ENCODE measurements around the gene CEP164. TPM values are rescaled to one million over a fixed set of nuclear protein-coding genes. Genes with fewer than 3 reads are reported as not detected.

CEP164 gene
- total RNA-seq, 1 experiment from 2014 or later: 33.9 TPM

GRCh38 chr11:117334896-117335295 is 7.2 kb downstream of the CEP164 start:
- Histone ChIP-seq H3K4me1 (replicated peaks; ENCODE audit: insufficient read depth) (no peaks in the 10 kb centered on the region), H3K79me2 (ENCODE audit: low read depth) (no peaks in the 10 kb centered on the region), H3K36me3 (ENCODE audit: low read depth) (no peaks in the 10 kb centered on the region), H3K4me3 (no peak overlapping the region), H3F3A (ENCODE audit: insufficient read depth, low read depth) (no peaks in the 10 kb centered on the region), H3K27ac (no peak overlapping the region), H3K27me3 (ENCODE audit: insufficient read depth, low read depth) (no peaks in the 10 kb centered on the region), H3K4me2 (no peak overlapping the region), H4K20me1 (ENCODE audit: insufficient read depth) (no peaks in the 10 kb centered on the region), H2AFZ (no peak overlapping the region), H3K9me2 (ENCODE audit: insufficient read depth) (no peaks in the 10 kb centered on the region), H3K9me3 (ENCODE audit: insufficient read depth, low read depth) (no peaks in the 10 kb centered on the region)
- no peak for TF ChIP-seq EZH2 (IDR thresholded peaks at IDR 0.05; ENCODE audit: low read depth)
- TF ChIP-seq, protein P1, sequence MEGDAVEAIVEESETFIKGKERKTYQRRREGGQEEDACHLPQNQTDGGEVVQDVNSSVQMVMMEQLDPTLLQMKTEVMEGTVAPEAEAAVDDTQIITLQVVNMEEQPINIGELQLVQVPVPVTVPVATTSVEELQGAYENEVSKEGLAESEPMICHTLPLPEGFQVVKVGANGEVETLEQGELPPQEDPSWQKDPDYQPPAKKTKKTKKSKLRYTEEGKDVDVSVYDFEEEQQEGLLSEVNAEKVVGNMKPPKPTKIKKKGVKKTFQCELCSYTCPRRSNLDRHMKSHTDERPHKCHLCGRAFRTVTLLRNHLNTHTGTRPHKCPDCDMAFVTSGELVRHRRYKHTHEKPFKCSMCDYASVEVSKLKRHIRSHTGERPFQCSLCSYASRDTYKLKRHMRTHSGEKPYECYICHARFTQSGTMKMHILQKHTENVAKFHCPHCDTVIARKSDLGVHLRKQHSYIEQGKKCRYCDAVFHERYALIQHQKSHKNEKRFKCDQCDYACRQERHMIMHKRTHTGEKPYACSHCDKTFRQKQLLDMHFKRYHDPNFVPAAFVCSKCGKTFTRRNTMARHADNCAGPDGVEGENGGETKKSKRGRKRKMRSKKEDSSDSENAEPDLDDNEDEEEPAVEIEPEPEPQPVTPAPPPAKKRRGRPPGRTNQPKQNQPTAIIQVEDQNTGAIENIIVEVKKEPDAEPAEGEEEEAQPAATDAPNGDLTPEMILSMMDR (conservative IDR thresholded peaks at IDR 0.05): no peak
- BruUV-seq (replicated peaks): no TSS peak
- intact Hi-C loops (cut with micrococcal nuclease; ENCODE audit: unreplicated experiment): no loop called here
- ChIA-PET CTCF (no interaction called here), POLR2A (ENCODE audit: unreplicated experiment) (no interaction called here)
- no peak for DNase-seq

GRCh38 chr11:117335399-117335798 is 7.7 kb downstream of the CEP164 start:
- Histone ChIP-seq H3K4me2 (no peak overlapping the region), H4K20me1 (ENCODE audit: insufficient read depth) (no peaks in the 10 kb centered on the region), H3F3A (ENCODE audit: insufficient read depth, low read depth) (no peaks in the 10 kb centered on the region), H3K9me3 (ENCODE audit: insufficient read depth, low read depth) (no peaks in the 10 kb centered on the region), H3K79me2 (ENCODE audit: low read depth) (no peaks in the 10 kb centered on the region), H3K4me1 (replicated peaks; ENCODE audit: insufficient read depth) (no peaks in the 10 kb centered on the region), H3K27ac (no peak overlapping the region), H3K4me3 (no peak overlapping the region), H3K36me3 (ENCODE audit: low read depth) (no peaks in the 10 kb centered on the region), H3K27me3 (ENCODE audit: insufficient read depth, low read depth) (no peaks in the 10 kb centered on the region), H3K9me2 (ENCODE audit: insufficient read depth) (no peaks in the 10 kb centered on the region), H2AFZ (no peak overlapping the region)
- no TSS peak for BruUV-seq (replicated peaks)
- TF ChIP-seq, protein P1 (conservative IDR thresholded peaks at IDR 0.05): no peak
- no peak for TF ChIP-seq EZH2 (IDR thresholded peaks at IDR 0.05; ENCODE audit: low read depth)
- POLR2A ChIA-PET (ENCODE audit: unreplicated experiment): no interaction called here
- intact Hi-C loops (cut with micrococcal nuclease; ENCODE audit: unreplicated experiment): no loop called here
- CTCF ChIA-PET: interaction anchor here (0.7 kb wide), 1 partner anchor 18 kb away, joined by 4 read pairs; no protein-coding TSS in a partner anchor
- no peak for DNase-seq

GRCh38 chr11:117337076-117337475 is 9.4 kb downstream of the CEP164 start:
- intact Hi-C loops (cut with micrococcal nuclease; ENCODE audit: unreplicated experiment): no loop called here
- DNase-seq: no peak
- H3K27me3 ChIP-seq (ENCODE audit: insufficient read depth, low read depth): no peaks in the 10 kb centered on the region
- no peak overlapping the region for H3K27ac ChIP-seq
- no peaks in the 10 kb centered on the region for H3K9me2 ChIP-seq (ENCODE audit: insufficient read depth)
- no peak overlapping the region for H3K4me3 ChIP-seq
- ChIA-PET POLR2A (ENCODE audit: unreplicated experiment) (no interaction called here), CTCF (no interaction called here)
- no peak for TF ChIP-seq EZH2 (IDR thresholded peaks at IDR 0.05; ENCODE audit: low read depth)
- H3K79me2 ChIP-seq (ENCODE audit: low read depth): no peaks in the 10 kb centered on the region
- H3K4me2 ChIP-seq: no peak overlapping the region
- BruUV-seq (replicated peaks): no TSS peak
- H3K36me3 ChIP-seq (ENCODE audit: low read depth): no peaks in the 10 kb centered on the region
- H3K9me3 ChIP-seq (ENCODE audit: insufficient read depth, low read depth): no peaks in the 10 kb centered on the region
- no peaks in the 10 kb centered on the region for H3K4me1 ChIP-seq (replicated peaks; ENCODE audit: insufficient read depth)
- no peaks in the 10 kb centered on the region for H3F3A ChIP-seq (ENCODE audit: insufficient read depth, low read depth)
- no peaks in the 10 kb centered on the region for H4K20me1 ChIP-seq (ENCODE audit: insufficient read depth)
- no peak overlapping the region for H2AFZ ChIP-seq

- H3K79me2 ChIP-seq (ENCODE audit: low read depth): no peaks in the 10 kb centered on the region
- H3F3A ChIP-seq (ENCODE audit: insufficient read depth, low read depth): no peaks in the 10 kb centered on the region
- no peaks in the 10 kb centered on the region for H4K20me1 ChIP-seq (ENCODE audit: insufficient read depth)
- no TSS peak for BruUV-seq (replicated peaks)
- no peaks in the 10 kb centered on the region for H3K27me3 ChIP-seq (ENCODE audit: insufficient read depth, low read depth)
- no peaks in the 10 kb centered on the region for H3K9me2 ChIP-seq (ENCODE audit: insufficient read depth)
- H3K4me2 ChIP-seq: no peak overlapping the region
- H3K9me3 ChIP-seq (ENCODE audit: insufficient read depth, low read depth): no peaks in the 10 kb centered on the region
- H3K4me1 ChIP-seq (replicated peaks; ENCODE audit: insufficient read depth): no peaks in the 10 kb centered on the region
- H3K36me3 ChIP-seq (ENCODE audit: low read depth): peaks cover 6% of the 10 kb centered on the region; the same call in 1 of the 2 replicates
- TF ChIP-seq, protein P1 (conservative IDR thresholded peaks at IDR 0.05): no peak
- TF ChIP-seq EZH2 (IDR thresholded peaks at IDR 0.05; ENCODE audit: low read depth): no peak
- H3K27ac ChIP-seq: no peak overlapping the region
- H2AFZ ChIP-seq: no peak overlapping the region
- intact Hi-C loops (cut with micrococcal nuclease; ENCODE audit: unreplicated experiment): no loop called here
- ChIA-PET CTCF (no interaction called here), POLR2A (ENCODE audit: unreplicated experiment) (no interaction called here)
- no peak for DNase-seq
- H3K4me3 ChIP-seq: no peak overlapping the region
These were observed 17.4 kb downstream of the CEP164 start for GRCh38 chr11:117345039-117345438.
